GM19099 (cell line): ENCODE measurements around the gene WNT8B.

ENCODE experiments used
- POLR2A ChIP-seq: IDR thresholded peaks from 3 replicates; pipeline ENCODE4 v1.6.1; 2011; ENCODE audit warnings: low read depth; ENCODE audit not compliant: insufficient read length; ENCODE audit errors: extremely low read depth

Gene WNT8B

DNA sequence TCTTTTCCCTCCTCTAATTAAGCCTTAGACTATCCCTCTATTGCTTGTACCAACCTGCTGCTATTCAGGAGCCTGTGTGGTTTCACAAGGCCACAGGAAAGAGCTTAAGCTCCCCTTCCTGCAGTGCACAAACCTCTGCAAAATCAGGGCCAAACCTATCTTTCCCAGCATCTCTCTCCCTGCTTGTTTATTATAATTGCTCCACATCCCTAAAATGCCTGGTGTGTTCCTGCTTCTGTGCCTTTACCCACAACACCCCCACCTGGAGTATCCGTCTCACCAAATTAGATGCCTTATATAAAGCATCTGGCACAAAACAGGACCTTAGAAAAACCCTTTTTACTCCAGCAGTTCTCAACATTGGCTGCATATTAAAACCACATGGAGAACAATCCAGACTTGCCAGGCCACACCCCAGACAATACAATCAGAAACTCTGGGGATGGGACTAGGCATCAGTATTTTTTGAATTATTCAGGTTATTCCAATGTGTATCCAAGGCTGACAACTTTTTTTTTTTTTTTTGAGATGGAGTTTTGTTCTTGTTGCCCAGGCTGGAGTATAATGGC lies 40.2 kb downstream of the WNT8B start:
- TF ChIP-seq POLR2A: no peak

GRCh38 chr10:100504096-100504495 lies 41.3 kb downstream of the WNT8B start:
- TF ChIP-seq POLR2A: no peak

GRCh38 chr10:100505164-100505563 lies 42.4 kb downstream of the WNT8B start:
- TF ChIP-seq POLR2A: no peak

- no peak for TF ChIP-seq POLR2A
Observed at GRCh38 chr10:100506596-100507356, 44.0 kb downstream of the WNT8B start.

DNA sequence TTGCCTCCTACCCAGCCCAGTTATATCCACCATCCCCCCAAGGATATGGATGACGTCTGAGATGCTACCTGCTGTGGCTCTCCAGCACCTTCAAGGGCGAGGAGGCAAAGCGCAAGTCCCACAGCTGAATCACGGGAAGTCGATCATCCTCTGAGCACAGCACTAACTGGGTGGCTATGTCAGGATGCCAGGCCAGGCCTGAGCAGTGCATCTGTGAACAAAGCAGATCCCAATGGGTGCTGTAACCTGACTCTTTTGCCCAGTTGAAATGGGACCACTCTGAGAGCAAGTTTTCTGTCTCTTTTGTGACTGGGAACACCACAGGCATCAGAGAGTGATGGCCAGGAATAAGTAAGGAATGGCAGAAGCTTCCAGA lies 44.5 kb downstream of the WNT8B start:
- TF ChIP-seq POLR2A: no peak

DNA sequence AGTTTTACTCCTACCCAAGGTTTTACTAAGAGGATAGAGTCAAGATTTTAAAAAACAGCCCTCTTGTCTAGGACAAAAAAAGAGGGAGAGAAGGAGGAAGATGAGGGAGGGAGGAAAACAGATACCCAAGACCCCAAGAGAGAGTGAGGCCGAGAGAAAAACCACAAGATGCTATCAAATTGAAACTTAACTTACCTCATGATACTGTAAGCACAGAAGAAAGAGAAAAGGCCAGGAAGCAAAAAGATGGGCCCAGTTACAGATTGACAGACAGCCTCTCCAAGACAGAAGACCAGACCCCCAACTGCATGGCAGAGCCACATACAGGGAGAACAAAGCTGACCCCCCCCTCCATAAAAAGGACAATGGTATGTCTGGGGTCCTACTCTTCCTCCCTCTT lies 45.5 kb downstream of the WNT8B start:
- TF ChIP-seq POLR2A: no peak

DNA sequence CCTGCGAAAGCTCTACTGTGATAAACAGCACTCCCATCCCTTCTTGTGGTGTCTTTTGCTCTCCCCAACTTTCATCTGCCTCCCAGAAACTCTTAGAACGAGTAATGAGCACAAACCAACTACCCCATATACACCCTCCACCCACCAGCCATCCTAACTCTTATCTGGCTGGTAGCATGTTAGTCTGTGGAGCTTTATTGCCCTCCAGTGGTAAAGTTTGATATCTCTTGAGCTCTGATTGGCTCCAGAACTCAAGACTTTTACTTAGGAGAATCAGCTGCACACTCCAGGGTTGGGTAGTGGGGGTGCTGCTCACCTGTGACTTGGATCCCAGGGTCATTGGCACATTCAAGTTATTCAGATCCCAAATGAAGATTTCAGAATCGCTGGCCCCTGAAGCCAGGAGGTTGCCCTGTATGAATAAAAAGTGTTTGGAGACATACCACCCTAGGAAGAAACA lies 45.9 kb downstream of the WNT8B start:
- TF ChIP-seq POLR2A: no peak

- TF ChIP-seq POLR2A: no peak
Observed at GRCh38 chr10:100509241-100509840, 46.5 kb downstream of the WNT8B start.

- TF ChIP-seq POLR2A: no peak
Observed at GRCh38 chr10:100510533-100511308, 47.9 kb downstream of the WNT8B start.

DNA sequence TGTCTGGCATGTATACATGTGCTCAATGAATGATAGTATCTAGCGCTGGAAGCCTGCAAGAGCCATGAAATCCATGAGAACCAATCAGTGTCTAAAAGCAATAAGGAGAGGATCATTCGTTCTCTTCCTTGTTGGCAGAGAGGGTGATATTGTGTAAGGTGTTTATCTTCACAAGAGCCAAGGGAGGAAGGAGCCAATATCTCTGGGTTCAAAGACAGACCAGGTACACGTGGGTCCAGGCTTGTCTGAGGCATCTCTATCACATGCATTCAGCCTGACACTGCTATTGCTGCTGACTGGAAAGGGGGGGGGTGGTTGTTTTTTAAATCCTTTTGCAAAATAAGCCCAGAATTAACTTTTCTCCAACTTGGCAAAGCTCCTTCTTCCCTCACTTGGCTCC lies 52.8 kb downstream of the WNT8B start:
- TF ChIP-seq POLR2A: no peak

- TF ChIP-seq POLR2A: no peak
Observed at GRCh38 chr10:100516847-100517246, 54.0 kb downstream of the WNT8B start.

GRCh38 chr10:100518761-100519241 lies 56.0 kb downstream of the WNT8B start:
- TF ChIP-seq POLR2A: no peak

DNA sequence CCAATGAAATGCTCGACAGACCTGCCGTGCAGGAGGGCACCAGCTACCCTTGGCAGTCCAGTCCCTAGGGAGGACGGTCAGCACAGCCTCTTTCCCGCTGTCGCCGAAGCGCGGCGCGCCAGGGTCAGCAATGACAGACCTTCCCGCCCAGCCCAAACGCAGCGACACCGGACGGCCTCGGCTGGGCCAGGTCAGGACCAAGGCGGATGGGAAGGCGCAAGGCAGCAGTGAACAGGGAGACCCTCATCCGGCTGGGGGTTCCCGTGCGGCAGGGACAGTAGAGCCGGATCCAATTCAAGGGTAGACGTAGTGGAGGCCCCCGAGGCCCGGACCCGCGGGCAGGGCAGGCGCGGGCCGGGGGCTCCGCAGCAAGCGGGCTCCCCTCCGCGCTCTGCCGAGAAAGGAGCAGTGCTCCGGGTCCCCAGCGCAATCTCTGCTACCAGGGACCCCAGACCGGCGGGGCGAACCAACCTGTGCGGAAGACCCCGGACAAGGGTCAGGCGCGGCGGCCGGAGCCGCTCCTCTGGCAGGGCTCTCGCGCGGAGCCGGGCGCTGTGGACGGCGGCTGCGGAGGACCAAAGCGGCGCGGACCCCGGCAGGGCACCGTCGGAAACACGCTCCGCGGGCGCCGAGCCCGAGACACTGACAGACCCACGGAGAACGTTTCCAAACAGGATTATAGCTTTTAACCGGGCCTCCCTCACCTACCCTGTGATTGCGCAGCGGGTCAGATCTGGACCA lies 56.7 kb downstream of the WNT8B start, which contains the start of gene SEC31B:
SEC31B (minus strand) TSS at position 551 of the 741 bp plus-strand sequence. CDS start 2,909 bp downstream, outside the sequence.
- no peak for TF ChIP-seq POLR2A

DNA sequence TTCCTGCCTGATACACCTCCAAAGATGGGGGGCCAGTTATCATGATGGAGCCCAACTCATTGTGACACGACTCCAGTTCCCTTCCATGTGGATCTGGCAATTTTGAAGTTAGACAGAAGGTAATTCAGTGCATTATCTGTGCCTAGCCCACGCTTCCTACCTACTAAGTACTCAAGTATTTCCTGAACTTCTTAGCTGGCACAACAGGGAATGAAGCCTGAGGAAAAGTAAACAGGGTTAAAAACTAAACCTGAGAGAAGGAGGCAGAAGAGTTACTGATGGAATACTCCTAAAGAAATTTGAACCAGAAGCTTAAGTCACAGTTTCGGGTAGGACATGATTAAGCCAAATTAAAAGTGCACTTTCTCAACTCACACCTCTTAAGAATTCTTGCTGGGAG lies 58.0 kb downstream of the WNT8B start:
- TF ChIP-seq POLR2A: no peak
